Esophagus muscularis mucosa (tissue), 4 donors: ENCODE data around the gene TMC2. TPM values are rescaled to one million over a fixed set of nuclear protein-coding genes. Genes with fewer than 3 reads are reported as not detected.

Experiments
- DNase-seq: peaks from one replicate; pipeline ENCODE4 v3.0.0-alpha.2; 2017; ENCODE audit errors: extremely low spot score
- H3K27ac ChIP-seq, 4 donors: fragments of 200-600 bp; sonication (generic); replicated peaks in 1 of 4; 1 replicate in 3 of 4; 2 replicates in 1 of 4; pipeline ENCODE4 v1.5.1; 2016 to 2019; ENCODE audit warnings: mild to moderate bottlenecking in 1 of 4
- H3K27me3 ChIP-seq, 4 donors: fragments of 200-600 bp; sonication (generic); one replicate each; pipeline versions ENCODE4 v1.5.1 to v1.6.0; 2016 to 2019
- H3K36me3 ChIP-seq, 4 donors: fragments of 200-600 bp; sonication (generic); one replicate each; pipeline ENCODE4 v1.5.1; 2016 to 2019
- H3K4me1 ChIP-seq, 4 donors: fragments of 200-600 bp; sonication (generic); one replicate each; pipeline ENCODE4 v1.5.1; 2016 to 2019
- H3K4me3 ChIP-seq, 4 donors: fragments of 200-600 bp; sonication (generic); 1 replicate in 2 of 4; 2 replicates in 2 of 4; pipeline ENCODE4 v1.5.1; 2016 to 2019; ENCODE audit warnings: mild to moderate bottlenecking in 4 of 4, moderate library complexity in 1 of 4
- H3K9me3 ChIP-seq, 4 donors: fragments of 200-600 bp; sonication (generic); 1 replicate in 3 of 4; 2 replicates in 1 of 4; pipeline ENCODE4 v1.5.1; 2016 to 2019
- CTCF ChIP-seq, 3 experiments: fragments of 200-600 bp in 2 of 3; fragments of 450-650 bp in 1 of 3; sonication (generic) in 2 of 3; IDR thresholded peaks; one replicate each; pipeline ENCODE4 v1.5.1; 2017 to 2019; ENCODE audit warnings: antibody characterized with exemption in 3 of 3, mild to moderate bottlenecking in 2 of 3, moderate library complexity in 1 of 3
- EP300 ChIP-seq: sonication (generic); formaldehyde crosslinking; IDR thresholded peaks from one replicate; pipeline ENCODE4 v1.6.1; 2017; ENCODE audit warnings: antibody characterized with exemption
- POLR2A ChIP-seq: fragments of 450-650 bp; IDR thresholded peaks from one replicate; pipeline ENCODE4 v1.6.1; 2017; ENCODE audit warnings: antibody characterized with exemption, moderate library complexity, mild to moderate bottlenecking, low read depth
- POLR2AphosphoS5 ChIP-seq, 2 donors: sonication (generic); formaldehyde crosslinking; IDR thresholded peaks; one replicate each; pipeline ENCODE4 v1.6.1; 2017; ENCODE audit warnings: antibody characterized with exemption in 2 of 2
- WGBS: methylation state at CpG from one replicate; pipeline ENCODE4 v1.1.5; 2018; 5-methylcytosine and 5-hydroxymethylcytosine counted together
- intact Hi-C: fragments of 100-400 bp; cut with DNase I; formaldehyde crosslinking; loops from one replicate; pipeline ENCODE4 v1.15.1; 2023
- total RNA-seq, 4 donors: library from RNA; depleted of rRNA; stranded (reverse); fragments of >200 nt; gene quantifications; one replicate each; pipeline versions ENCODE4 v1.1.0 to v1.2.1, GENCODE V29; 2016

TMC2 gene
- total RNA-seq, 4 donors from 2014 or later = 0.19 to 0.34 TPM; not detected in 2

GRCh38 chr20:2617099-2617714, 80.8 kb downstream of the TMC2 start:
- H3K4me1 ChIP-seq = no peaks in the 10 kb centered on the region
- intact Hi-C loops = no loop called here
- no peak overlapping the region for H3K27ac ChIP-seq
- no peak overlapping the region for H3K4me3 ChIP-seq
- TF ChIP-seq EP300 (no peak), CTCF (IDR thresholded peaks at IDR 0.05) (no peak), POLR2A (no peak), POLR2AphosphoS5 (IDR thresholded peaks at IDR 0.05) (no peak)
- 92% methylated on average over 16 of the region's 16 CpGs for WGBS
- H3K27me3 ChIP-seq = peaks cover 0 to 25% (median 0%) of the 10 kb centered on the region in 4 donors
- peaks cover 0 to 3% (median 0%) of the 10 kb centered on the region in 4 donors for H3K9me3 ChIP-seq
- DNase-seq = no peak
- H3K36me3 ChIP-seq = no peaks in the 10 kb centered on the region

- no peak overlapping the region for H3K4me3 ChIP-seq
- H3K4me1 ChIP-seq = no peaks in the 10 kb centered on the region
- H3K36me3 ChIP-seq = no peaks in the 10 kb centered on the region
- intact Hi-C loops = no loop called here
- H3K27ac ChIP-seq = no peak overlapping the region
- H3K9me3 ChIP-seq = peaks cover 0 to 3% (median 0%) of the 10 kb centered on the region in 4 donors
- WGBS = 84% methylated on average over 6 of the region's 6 CpGs
- peaks cover 0 to 25% (median 0%) of the 10 kb centered on the region in 4 donors for H3K27me3 ChIP-seq
- no peak for DNase-seq
- no peak for TF ChIP-seq POLR2A
- TF ChIP-seq POLR2AphosphoS5 (IDR thresholded peaks at IDR 0.05) = no peak
- no peak for TF ChIP-seq CTCF (IDR thresholded peaks at IDR 0.05)
- TF ChIP-seq EP300 = no peak
Observed at GRCh38 chr20:2618815-2619214, 82.4 kb downstream of the TMC2 start.

- H3K36me3 ChIP-seq = no peaks in the 10 kb centered on the region
- H3K27ac ChIP-seq = no peak overlapping the region
- H3K4me1 ChIP-seq = no peaks in the 10 kb centered on the region
- no peak for DNase-seq
- H3K4me3 ChIP-seq = no peak overlapping the region
- TF ChIP-seq EP300 (no peak), POLR2A (no peak), CTCF (IDR thresholded peaks at IDR 0.05) (no peak), POLR2AphosphoS5 (IDR thresholded peaks at IDR 0.05) (no peak)
- H3K9me3 ChIP-seq = peaks cover 0 to 3% (median 0%) of the 10 kb centered on the region in 4 donors
- intact Hi-C loops = no loop called here
- H3K27me3 ChIP-seq = peaks cover 0 to 25% (median 0%) of the 10 kb centered on the region in 4 donors
- 77% methylated on average over 2 of the region's 2 CpGs for WGBS
Observed at GRCh38 chr20:2619337-2619736, 83.0 kb downstream of the TMC2 start.

GRCh38 chr20:2619961-2620595, 83.7 kb downstream of the TMC2 start:
- peaks cover 0 to 3% (median 0%) of the 10 kb centered on the region in 4 donors for H3K9me3 ChIP-seq
- 94% methylated on average over 3 of the region's 3 CpGs for WGBS
- no peaks in the 10 kb centered on the region for H3K4me1 ChIP-seq
- no peak overlapping the region for H3K27ac ChIP-seq
- H3K27me3 ChIP-seq = peaks cover 0 to 25% (median 0%) of the 10 kb centered on the region in 4 donors
- DNase-seq = no peak
- no peak overlapping the region for H3K4me3 ChIP-seq
- no peak for TF ChIP-seq CTCF (IDR thresholded peaks at IDR 0.05)
- TF ChIP-seq POLR2A = no peak
- no peak for TF ChIP-seq POLR2AphosphoS5 (IDR thresholded peaks at IDR 0.05)
- no peak for TF ChIP-seq EP300
- intact Hi-C loops = no loop called here
- no peaks in the 10 kb centered on the region for H3K36me3 ChIP-seq
